Osteoblast (primary cell): Measurements from ENCODE around the gene MRPL12. TPM values are rescaled to one million over a fixed set of nuclear protein-coding genes. Genes with fewer than 3 reads are reported as not detected.

Experiments
- DNase-seq: peaks from one replicate; pipeline ENCODE4 v3.0.0; 2011; ENCODE audit warnings: low spot score, mixed read lengths; ENCODE audit not compliant: insufficient read length; ENCODE audit errors: missing footprints
- H2AFZ ChIP-seq: 2 replicates; pipeline ENCODE4 v1.6.0; 2011; ENCODE audit warnings: mild to moderate bottlenecking, low read length
- H3K27ac ChIP-seq: 2 replicates; pipeline ENCODE4 v1.5.1; 2011; ENCODE audit warnings: mild to moderate bottlenecking, low read depth, low read length, moderate library complexity
- H3K27me3 ChIP-seq: 2 replicates; pipeline ENCODE4 v1.6.0; 2012; ENCODE audit warnings: mild to moderate bottlenecking, control low read depth, inconsistent platforms, low read length, moderate library complexity; ENCODE audit not compliant: insufficient read depth
- H3K36me3 ChIP-seq: 2 replicates; pipeline ENCODE4 v1.5.1; 2011; ENCODE audit warnings: mild to moderate bottlenecking, low read length, control low read depth, moderate library complexity; ENCODE audit not compliant: insufficient read depth
- H3K4me1 ChIP-seq: 2 replicates; pipeline ENCODE4 v1.5.1; 2011; ENCODE audit warnings: mild to moderate bottlenecking, low read length, control low read depth, moderate library complexity; ENCODE audit not compliant: insufficient read depth
- H3K4me2 ChIP-seq: 2 replicates; pipeline ENCODE4 v1.6.0; 2011; ENCODE audit warnings: mild to moderate bottlenecking, low read length; ENCODE audit not compliant: insufficient read depth
- H3K4me3 ChIP-seq: fragments of 200-600 bp; sonication (generic); 3 replicates; pipeline ENCODE4 v1.5.1; 2012; ENCODE audit warnings: mild to moderate bottlenecking, low read length, inconsistent platforms; ENCODE audit not compliant: insufficient read depth
- H3K79me2 ChIP-seq: 2 replicates; pipeline ENCODE4 v1.6.0; 2012; ENCODE audit warnings: mild to moderate bottlenecking, low read length, control low read depth, inconsistent platforms; ENCODE audit not compliant: insufficient read depth
- H3K9me3 ChIP-seq: 2 replicates; pipeline ENCODE4 v1.5.1; 2011; ENCODE audit warnings: low read depth, low read length, control low read depth
- H4K20me1 ChIP-seq: 2 replicates; pipeline ENCODE4 v1.6.0; 2012; ENCODE audit warnings: mild to moderate bottlenecking, low read length, control low read depth; ENCODE audit not compliant: insufficient read depth
- total RNA-seq: library from RNA; depleted of rRNA; stranded (reverse); fragments of >200 nt; gene quantifications from 2 replicates; pipeline ENCODE4 v1.2.3, GENCODE V29; 2012
- TF ChIP-seq, protein P1 (sequence below): IDR thresholded peaks from 2 replicates; pipeline ENCODE4 v1.5.1; 2011; ENCODE audit warnings: mild to moderate bottlenecking, low read depth, low read length, moderate library complexity; ENCODE audit errors: extremely low read depth

MRPL12 gene
- total RNA-seq, 1 donor = 6.2 TPM

DNA sequence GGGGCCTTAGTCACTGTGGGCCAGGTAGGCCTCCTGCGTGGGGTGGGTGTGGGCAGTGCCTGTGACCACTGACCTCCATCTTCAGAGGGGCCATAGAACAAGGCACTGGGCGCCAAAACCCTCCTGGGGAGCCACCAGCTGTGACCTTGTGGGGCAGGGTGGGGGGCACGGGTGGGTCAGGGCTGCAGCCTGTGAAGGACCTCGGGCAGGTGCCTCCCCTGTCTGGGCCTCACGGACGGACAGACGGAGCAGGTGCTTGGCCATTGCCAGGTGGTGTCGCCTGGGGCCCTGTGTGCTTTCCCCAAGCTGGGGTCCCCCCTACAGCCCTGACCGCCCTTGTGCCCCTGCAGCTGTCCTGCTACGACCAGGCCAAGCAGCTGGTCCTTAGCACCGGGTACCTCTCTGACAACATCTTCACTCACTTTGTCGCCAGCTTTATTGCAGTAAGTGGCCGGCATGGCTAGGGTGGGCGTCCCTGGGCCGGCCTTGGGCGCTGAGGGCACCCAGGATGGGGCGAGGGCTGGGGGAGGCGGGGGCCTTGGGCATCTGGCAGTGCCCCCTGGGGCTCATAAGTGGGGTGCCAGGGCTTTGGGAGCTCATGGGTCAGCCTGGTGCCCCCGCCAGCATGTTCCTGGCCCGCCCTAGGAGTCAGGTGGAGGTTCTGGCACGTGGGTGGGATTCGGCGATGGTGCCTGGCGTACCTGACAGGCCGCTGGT lies 14.0 kb downstream of the MRPL12 start:
- TF ChIP-seq, protein P1, sequence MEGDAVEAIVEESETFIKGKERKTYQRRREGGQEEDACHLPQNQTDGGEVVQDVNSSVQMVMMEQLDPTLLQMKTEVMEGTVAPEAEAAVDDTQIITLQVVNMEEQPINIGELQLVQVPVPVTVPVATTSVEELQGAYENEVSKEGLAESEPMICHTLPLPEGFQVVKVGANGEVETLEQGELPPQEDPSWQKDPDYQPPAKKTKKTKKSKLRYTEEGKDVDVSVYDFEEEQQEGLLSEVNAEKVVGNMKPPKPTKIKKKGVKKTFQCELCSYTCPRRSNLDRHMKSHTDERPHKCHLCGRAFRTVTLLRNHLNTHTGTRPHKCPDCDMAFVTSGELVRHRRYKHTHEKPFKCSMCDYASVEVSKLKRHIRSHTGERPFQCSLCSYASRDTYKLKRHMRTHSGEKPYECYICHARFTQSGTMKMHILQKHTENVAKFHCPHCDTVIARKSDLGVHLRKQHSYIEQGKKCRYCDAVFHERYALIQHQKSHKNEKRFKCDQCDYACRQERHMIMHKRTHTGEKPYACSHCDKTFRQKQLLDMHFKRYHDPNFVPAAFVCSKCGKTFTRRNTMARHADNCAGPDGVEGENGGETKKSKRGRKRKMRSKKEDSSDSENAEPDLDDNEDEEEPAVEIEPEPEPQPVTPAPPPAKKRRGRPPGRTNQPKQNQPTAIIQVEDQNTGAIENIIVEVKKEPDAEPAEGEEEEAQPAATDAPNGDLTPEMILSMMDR = no peak
- Histone ChIP-seq H3K36me3 (no peaks in the 10 kb centered on the region), H3K4me3 (no peak overlapping the region), H3K9me3 (no peaks in the 10 kb centered on the region), H3K27ac (no peak overlapping the region), H3K4me2 (no peak overlapping the region), H3K79me2 (peaks cover 3% of the 10 kb centered on the region), H4K20me1 (peaks cover 10% of the 10 kb centered on the region), H3K4me1 (peaks cover 9% of the 10 kb centered on the region), H3K27me3 (no peaks in the 10 kb centered on the region), H2AFZ (no peak overlapping the region)
- DNase-seq = peak; percentile 89

DNA sequence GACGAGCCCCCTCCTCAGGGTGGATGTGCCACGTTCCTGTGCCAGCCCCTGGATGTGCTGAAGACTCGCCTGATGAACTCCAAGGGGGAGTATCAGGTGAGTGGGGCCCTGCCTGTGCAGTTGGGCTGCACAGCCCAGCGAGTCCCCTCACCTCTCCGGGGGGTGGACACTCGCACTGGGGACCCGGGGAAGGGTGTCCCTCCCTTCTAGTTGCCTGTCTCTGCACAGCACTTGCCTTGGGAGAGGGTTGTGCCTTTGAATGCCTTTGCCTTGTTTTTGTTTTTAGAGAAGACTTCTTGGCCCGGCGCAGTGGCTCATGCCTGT lies 14.6 kb downstream of the MRPL12 start:
- Histone ChIP-seq H3K4me1 (peaks cover 11% of the 10 kb centered on the region), H2AFZ (no peak overlapping the region), H3K4me3 (no peak overlapping the region), H3K4me2 (no peak overlapping the region), H3K9me3 (no peaks in the 10 kb centered on the region), H3K36me3 (no peaks in the 10 kb centered on the region), H4K20me1 (peaks cover 8% of the 10 kb centered on the region), H3K79me2 (peaks cover 2% of the 10 kb centered on the region), H3K27ac (no peak overlapping the region), H3K27me3 (no peaks in the 10 kb centered on the region)
- TF ChIP-seq, protein P1 = no peak
- no peak for DNase-seq

DNA sequence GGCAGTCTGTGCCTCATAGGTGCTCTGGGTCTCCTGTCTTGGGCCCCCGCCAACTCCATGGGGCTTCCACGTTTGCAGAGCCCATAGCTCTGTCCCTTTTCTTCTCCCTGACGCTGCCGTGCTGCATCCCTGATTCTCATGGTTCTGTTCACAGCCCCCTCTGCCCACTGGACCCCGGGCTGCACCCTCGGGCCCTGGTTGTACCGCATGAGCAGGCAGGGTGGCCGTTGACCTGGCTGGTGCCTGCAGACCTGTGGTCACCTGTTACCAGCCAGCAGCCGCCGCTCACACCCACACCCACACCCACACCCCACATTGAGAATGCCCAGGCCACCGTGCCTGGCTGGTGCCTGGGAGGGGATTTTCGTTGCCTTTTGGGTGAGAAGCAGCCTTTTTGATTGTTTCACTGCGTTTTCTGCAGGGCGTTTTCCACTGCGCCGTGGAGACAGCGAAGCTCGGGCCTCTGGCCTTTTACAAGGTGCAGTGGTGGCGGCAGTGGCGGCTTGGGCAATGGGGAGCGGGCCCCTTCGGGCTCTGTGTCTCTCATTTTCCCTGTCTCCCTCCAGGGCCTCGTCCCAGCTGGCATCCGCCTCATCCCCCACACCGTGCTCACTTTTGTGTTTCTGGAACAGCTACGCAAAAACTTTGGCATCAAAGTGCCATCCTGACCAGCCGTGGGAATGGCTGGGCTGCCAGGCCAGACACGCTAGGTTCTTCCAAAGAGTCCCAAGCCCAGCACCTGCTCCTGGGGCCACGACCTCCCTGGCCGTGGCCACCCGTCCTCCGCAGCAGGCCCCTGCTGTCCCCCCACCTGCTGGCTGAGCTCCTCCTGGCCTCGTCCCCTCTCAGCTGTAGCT lies 16.5 kb downstream of the MRPL12 start:
- H3K36me3 ChIP-seq = no peaks in the 10 kb centered on the region
- H3K9me3 ChIP-seq = no peaks in the 10 kb centered on the region
- TF ChIP-seq, protein P1 = no peak

More for the DNA sequence above, 16.5 kb downstream of the MRPL12 start:
- Histone ChIP-seq H2AFZ (no peak overlapping the region), H3K4me2 (no peak overlapping the region), H4K20me1 (peaks cover 3% of the 10 kb centered on the region), H3K4me1 (peaks cover 12% of the 10 kb centered on the region), H3K27me3 (peaks cover 8% of the 10 kb centered on the region), H3K27ac (no peak overlapping the region), H3K4me3 (no peak overlapping the region), H3K79me2 (no peaks in the 10 kb centered on the region)
- peak; percentile 74 for DNase-seq
